GM19193 (cell line): ENCODE data around the gene EIF2S1.

Experiments
- POLR2A ChIP-seq: IDR thresholded peaks from 4 replicates; pipeline ENCODE4 v1.6.1; 2011; ENCODE audit not compliant: insufficient read depth, insufficient read length; ENCODE audit errors: extremely low read depth

Gene EIF2S1

GRCh38 chr14:67395876-67396189 lies 35.7 kb downstream of the EIF2S1 start:
- no peak for TF ChIP-seq POLR2A

GRCh38 chr14:67396381-67396970 lies 36.3 kb downstream of the EIF2S1 start:
- TF ChIP-seq POLR2A: no peak

DNA sequence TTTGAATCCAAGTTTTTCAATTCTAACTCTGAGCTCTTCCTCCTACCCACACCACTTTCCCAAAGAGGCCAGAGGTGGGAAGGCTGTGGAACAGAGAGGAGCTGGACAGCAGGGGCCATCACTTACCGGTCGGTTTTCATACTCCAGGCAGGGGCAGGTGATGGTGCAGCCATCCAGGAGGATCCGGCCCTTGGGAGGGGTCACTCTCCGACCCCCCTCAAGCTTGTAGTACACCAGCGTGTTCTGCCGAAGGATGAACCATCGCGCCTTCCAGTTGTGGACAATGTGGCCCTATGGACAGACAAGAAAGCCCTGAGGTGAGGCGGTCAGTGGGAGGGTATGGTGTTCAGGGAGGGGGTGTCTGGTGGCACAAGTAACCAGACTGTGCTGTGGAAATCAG lies 37.4 kb downstream of the EIF2S1 start:
- TF ChIP-seq POLR2A: no peak

GRCh38 chr14:67400434-67400833 lies 40.3 kb downstream of the EIF2S1 start:
- no peak for TF ChIP-seq POLR2A

DNA sequence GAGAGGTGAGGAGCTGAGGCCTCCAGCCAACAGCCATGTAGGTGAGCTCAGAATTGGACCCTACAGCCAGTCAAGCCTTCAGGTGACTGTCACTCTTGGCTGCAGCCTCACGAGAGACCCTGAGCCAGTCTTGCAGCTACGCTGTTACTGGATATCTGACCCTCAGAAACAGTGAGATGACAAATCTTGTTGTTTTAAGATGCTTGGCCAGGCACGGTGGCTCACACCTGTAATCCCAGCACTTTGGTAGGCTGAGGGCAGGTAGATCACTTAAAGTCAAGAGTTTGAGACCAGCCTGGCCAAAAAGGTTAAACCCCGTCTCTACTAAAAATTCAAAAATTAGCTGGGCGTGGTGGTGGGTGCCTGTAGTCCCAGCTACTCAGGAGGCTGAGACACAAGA lies 45.6 kb downstream of the EIF2S1 start:
- no peak for TF ChIP-seq POLR2A

- TF ChIP-seq POLR2A: no peak
Measured at GRCh38 chr14:67409461-67409860, 49.3 kb downstream of the EIF2S1 start.

- TF ChIP-seq POLR2A: no peak
Measured at GRCh38 chr14:67410313-67410712, 50.2 kb downstream of the EIF2S1 start.

DNA sequence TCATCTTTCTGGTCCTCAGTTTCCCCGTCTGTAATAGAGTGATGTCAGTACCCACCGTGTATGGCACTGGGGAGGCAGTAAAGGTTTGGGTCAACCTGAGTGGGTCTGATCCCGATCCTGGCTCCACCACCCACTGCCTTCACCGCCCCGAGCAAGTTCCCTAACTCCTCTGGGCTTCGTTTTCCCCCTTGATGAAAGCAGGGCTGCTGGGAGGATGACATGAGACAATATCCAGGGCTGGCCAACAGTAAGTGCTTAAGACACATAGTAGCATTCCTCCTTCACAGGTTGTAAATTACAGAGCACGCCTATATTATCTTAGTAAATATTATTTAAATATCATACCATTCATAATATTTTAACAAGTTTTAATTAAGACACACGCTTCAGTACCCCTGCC lies 51.2 kb downstream of the EIF2S1 start:
- TF ChIP-seq POLR2A: no peak

DNA sequence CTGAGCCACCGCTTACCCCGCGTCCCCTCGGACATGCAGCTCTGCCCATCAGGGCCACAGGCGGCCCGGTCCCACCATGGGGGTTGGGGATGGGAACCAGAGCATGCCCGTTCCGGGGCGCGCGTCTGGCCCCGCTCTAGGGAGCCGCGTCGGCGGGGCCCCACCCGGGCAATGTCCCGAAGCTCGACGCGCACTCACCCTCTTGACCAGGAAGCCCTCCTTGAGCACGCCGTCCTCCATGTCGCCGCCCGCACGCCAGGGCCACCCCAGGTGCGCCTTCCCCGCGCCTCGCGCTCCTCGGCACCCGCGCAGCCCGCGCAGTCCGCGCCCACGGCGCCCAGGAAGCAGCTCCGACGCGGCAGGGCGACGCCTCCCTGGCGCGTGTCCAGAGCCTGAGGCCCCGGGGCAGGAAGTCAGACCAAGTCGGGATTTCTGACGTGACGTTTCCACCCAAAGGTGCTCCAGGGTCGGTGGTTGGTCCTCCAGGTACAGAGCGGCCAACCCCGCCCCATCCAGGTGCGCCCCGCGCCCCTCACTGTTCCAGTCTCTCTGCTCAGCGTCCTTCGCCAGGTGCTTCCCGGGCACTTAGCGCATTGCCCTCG lies 51.8 kb downstream of the EIF2S1 start, which contains the start of gene PLEK2:
Gene PLEK2, minus strand, starts transcription at position 346 of the 602 bp plus-strand sequence. Its CDS starts 106 bp downstream, at position 240.
- TF ChIP-seq POLR2A: no peak

DNA sequence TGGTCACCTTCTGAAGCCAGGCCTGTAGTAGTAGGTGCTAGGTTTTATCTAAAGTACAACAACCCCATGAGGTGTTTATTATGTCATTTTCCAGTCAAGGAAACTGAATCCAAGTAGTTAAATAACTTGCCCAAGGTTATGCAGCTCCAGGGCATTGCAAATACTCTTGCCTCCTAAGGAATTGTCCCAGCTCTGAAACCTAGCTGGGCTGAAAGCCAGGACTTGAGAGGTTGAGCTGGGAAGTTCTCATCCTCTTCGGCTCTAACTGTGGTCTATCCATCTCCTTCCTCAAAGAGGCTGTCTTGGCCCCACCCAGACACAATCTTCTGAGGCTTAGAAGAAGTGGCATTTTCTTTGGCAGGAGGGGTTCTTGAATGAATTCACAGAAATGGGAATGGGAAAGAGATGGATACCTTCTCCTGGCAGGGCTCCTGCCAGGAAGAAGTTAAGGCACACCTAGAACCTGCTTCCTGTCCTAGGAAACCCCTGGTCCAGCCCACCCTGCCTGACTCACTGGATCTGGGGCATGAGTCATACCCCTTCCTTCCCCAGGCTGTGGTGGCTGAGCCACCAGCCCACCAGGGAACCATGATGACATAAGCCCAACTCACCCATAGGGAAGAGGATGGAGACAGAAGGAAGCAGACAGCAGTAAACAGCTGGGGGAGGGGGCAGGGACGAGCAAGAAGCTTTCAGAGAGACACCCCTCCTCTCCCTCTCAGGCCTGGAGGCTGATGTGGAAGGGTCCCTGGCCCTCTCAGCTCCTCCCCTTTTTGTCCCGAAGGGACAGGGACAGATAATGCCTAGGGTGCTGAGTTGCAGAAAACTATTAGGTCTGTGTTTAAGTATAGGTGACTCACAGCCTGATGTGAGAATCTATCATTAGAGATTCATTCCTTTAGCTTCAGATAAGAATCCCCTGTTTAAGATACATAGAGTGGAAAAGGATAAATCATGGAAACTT lies 54.0 kb downstream of the EIF2S1 start:
- no peak for TF ChIP-seq POLR2A

DNA sequence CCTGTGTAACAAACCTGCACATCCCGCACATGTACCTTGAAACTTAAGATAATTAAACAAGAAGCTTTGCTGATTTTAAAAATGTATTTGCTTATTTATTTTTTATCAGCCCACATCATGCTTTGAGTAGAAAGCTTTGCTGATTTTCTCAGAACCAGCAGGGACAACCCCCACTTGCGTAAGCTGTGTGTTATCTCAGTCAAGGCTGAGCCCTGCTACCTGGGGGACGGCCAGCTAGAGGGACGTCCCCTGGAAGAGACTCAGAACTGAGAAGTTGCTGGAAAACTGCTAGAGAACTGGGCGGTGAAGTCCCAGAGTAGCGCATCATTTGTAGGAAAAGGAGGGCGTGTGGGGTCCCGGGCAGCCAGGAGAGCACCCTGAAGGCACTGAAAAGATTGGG lies 56.0 kb downstream of the EIF2S1 start:
- no peak for TF ChIP-seq POLR2A

- TF ChIP-seq POLR2A: no peak
Measured at GRCh38 chr14:67416810-67417209, 56.7 kb downstream of the EIF2S1 start.

DNA sequence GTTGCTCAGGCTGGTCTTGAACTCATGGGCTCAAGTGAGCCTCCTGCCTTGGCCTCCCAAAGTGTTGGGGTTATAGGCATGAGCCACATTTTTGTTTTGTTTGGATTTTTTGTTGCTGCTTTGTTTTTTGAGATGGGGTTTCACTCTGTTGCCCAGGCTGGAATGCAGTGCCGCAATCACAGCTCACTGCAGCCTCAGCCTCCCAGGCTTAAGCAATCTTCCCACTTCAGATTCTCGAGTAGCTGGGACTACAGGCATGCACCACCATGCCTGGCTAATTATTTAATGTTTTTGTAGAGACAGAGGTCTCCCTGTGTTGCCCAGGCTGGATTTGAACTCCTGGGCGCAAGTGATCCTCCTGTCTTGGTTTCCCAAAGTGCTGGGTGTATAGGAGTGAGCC lies 57.5 kb downstream of the EIF2S1 start:
- no peak for TF ChIP-seq POLR2A

DNA sequence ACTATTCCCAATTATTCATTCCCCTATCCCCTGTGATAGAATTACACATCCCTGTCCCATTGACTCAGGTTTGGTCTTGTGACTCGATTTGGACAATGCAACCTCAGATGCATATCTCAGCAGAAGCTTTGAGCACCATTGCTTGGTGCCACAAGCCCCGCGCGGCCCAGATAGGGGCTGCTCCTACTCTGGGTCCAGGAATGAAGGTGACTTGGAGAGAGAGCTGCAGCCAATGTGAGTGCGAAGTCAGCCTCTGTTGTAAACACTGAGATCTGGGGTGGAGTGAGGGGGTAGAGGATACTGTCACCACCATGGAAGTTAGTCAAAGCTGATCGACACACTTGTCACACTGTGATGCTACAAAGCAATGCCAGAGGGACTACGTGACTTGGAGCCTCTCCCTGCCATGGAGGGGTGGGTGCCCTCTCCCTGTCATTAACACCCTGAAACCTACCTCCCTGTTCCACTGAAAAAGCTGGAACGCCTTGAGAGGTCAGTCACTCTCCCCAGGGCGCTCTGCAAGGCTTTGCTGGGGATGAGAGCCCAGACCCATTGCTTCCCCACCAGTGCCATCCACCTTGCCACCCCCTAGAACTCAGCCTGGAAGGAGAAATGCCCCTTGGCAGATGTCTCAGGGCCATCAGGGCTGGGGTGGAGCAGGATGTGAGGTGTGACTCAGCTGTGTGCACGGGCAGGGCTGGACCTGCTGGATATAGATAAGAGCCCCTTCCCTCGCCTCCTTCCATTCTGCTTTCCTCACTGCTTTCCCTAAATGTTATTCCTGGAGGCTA lies 58.5 kb downstream of the EIF2S1 start:
- TF ChIP-seq POLR2A: no peak
